Fibroblast of the aortic adventitia (primary cell): Measurements from ENCODE around the gene UBLCP1. TPM values are rescaled to one million over a fixed set of nuclear protein-coding genes. Genes with fewer than 3 reads are reported as not detected.

ENCODE experiments used
- DNase-seq: peaks from one replicate; pipeline ENCODE4 v3.0.0-alpha.2; 2010; ENCODE audit warnings: low read depth
- H3K4me3 ChIP-seq: 2 replicates; pipeline ENCODE4 v1.5.1; 2011; ENCODE audit warnings: low read depth, mild to moderate bottlenecking, control low read depth, low read length, moderate library complexity
- total RNA-seq: library from RNA; depleted of rRNA; stranded (reverse); fragments of >200 nt; gene quantifications from 2 replicates; pipeline ENCODE4 v1.2.3, GENCODE V29; 2012; ENCODE audit warnings: low replicate concordance
- TF ChIP-seq, protein P1 (sequence below): IDR thresholded peaks from 2 replicates; pipeline ENCODE4 v1.5.1; 2011; ENCODE audit warnings: mild to moderate bottlenecking, low read length, control low read depth, inconsistent platforms; ENCODE audit not compliant: insufficient read depth

Gene UBLCP1, protein sequence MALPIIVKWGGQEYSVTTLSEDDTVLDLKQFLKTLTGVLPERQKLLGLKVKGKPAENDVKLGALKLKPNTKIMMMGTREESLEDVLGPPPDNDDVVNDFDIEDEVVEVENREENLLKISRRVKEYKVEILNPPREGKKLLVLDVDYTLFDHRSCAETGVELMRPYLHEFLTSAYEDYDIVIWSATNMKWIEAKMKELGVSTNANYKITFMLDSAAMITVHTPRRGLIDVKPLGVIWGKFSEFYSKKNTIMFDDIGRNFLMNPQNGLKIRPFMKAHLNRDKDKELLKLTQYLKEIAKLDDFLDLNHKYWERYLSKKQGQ
- total RNA-seq, result 36.5 and 82.8 TPM in 2 replicates

GRCh38 chr5:159262859-159263568 is at the start of gene UBLCP1:
Gene UBLCP1 (plus strand): TSS chr5:159263290. CDS start chr5:159268916, 5,626 bp downstream.
- peak; percentile 80 for DNase-seq
- TF ChIP-seq, protein P1, sequence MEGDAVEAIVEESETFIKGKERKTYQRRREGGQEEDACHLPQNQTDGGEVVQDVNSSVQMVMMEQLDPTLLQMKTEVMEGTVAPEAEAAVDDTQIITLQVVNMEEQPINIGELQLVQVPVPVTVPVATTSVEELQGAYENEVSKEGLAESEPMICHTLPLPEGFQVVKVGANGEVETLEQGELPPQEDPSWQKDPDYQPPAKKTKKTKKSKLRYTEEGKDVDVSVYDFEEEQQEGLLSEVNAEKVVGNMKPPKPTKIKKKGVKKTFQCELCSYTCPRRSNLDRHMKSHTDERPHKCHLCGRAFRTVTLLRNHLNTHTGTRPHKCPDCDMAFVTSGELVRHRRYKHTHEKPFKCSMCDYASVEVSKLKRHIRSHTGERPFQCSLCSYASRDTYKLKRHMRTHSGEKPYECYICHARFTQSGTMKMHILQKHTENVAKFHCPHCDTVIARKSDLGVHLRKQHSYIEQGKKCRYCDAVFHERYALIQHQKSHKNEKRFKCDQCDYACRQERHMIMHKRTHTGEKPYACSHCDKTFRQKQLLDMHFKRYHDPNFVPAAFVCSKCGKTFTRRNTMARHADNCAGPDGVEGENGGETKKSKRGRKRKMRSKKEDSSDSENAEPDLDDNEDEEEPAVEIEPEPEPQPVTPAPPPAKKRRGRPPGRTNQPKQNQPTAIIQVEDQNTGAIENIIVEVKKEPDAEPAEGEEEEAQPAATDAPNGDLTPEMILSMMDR, result no peak
- peak within 1 kb of the TSS; percentile 96 for H3K4me3 ChIP-seq

DNA sequence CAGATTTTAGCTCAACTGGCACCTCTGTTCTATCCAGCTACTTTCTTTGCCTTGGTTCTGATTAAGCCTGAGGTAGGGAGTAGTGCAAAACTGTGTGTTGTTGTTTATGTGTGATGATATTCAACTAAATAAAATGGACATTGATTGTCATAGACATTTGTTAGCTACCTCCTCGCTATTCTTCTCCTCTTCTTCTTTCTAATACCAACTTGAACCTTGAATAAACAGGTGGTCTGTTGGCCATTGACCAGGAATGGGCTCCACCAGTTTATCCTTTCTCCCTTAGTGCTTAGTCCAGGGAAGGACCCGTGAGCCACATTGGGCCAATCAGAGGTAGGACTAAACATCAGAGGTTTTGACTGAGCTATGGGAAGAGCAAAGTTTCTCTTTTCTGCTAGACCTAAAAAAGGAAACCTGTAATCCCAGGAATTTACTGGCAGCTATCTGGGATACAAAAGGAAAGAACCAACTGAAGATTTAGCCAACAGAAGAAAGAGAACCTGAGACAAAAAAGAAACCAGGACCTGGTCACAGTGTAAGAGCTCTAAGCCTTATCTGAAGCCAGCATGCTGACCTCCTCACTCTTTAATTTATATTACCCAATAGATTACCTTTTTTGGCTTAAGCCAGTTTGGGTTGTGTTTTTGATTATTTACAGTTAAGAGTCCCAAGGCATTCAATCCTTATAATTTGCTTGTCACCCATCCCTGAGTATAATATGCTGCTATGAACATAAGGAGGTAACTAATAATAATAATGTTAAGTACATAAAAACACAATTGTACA is 48.4 kb upstream of the UBLCP1 start:
- no peak for DNase-seq
- H3K4me3 ChIP-seq, result no peak overlapping the region
- TF ChIP-seq, protein P1, result no peak

GRCh38 chr5:159215886-159216285 is 47.2 kb upstream of the UBLCP1 start:
- no peak overlapping the region for H3K4me3 ChIP-seq
- TF ChIP-seq, protein P1, result no peak
- no peak for DNase-seq

GRCh38 chr5:159216454-159216853 is 46.6 kb upstream of the UBLCP1 start:
- TF ChIP-seq, protein P1, result no peak
- no peak for DNase-seq
- no peak overlapping the region for H3K4me3 ChIP-seq

DNA sequence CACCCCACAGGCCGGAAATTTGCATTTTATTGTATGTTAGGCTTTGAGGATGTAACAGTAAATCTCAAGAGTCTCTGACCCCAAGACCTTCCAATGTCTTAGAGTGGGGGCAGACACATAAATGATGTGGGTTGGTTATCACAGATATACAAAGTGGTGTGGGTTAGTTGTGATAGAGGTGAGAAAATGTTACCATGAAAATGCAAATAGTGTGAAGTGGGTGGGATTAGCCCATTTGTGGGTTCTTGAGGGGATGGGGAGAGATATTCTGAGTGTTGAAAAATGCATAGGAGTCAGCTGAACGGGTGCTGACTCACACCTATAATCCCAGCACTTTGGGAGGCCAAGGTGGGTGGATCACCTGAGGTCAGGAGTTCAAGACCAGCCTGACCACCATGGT is 45.9 kb upstream of the UBLCP1 start:
- no peak for DNase-seq
- TF ChIP-seq, protein P1, result no peak
- H3K4me3 ChIP-seq, result no peak overlapping the region

DNA sequence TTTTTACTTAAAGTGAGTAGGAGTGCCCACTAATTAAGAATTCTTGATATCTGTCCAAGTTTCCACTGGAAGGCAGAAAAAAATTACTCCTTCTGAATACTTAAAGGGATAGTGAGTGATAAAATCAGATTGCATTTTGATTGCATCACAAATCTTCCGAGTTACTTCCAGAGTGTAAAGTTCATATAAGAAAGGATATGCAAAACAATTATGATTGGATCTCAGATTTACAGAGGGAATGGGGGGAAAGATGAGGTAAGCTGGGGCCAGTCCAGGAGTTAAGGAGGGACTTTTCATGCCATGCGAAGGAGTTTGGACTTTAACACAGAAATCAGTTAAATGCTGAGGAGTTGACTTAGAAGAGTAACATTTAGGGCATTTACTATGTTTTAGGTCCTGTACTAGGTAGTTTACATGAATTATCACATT is 44.5 kb upstream of the UBLCP1 start:
- no peak overlapping the region for H3K4me3 ChIP-seq
- peak; percentile 77 for DNase-seq
- TF ChIP-seq, protein P1, result no peak
